ENCODE measurements around the gene EGFLAM. TPM values are rescaled to one million over a fixed set of nuclear protein-coding genes. Genes with fewer than 3 reads are reported as not detected.

Gene EGFLAM
- total RNA-seq, 1 donor from 2014 or later: 3.1 TPM

DNA sequence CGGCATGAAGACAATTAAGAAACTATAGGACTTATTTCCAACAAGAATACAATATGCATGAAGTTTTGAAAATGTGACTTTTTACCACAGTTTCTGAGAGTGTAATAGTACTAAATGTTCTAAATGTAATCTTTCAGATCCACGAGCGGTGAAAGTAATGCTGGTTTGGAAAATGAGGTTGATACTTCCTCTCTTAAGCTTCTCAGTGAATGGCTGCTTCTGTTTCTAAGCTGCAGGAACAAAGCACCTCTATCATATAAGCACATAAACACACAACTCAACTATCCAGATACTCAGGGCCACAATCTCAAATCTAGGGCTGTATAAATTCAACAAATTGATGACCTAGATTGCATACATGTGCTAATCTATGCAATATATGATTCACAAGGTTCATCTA, 219.8 kb downstream of the EGFLAM start:
- DNase-seq: no peak

DNA sequence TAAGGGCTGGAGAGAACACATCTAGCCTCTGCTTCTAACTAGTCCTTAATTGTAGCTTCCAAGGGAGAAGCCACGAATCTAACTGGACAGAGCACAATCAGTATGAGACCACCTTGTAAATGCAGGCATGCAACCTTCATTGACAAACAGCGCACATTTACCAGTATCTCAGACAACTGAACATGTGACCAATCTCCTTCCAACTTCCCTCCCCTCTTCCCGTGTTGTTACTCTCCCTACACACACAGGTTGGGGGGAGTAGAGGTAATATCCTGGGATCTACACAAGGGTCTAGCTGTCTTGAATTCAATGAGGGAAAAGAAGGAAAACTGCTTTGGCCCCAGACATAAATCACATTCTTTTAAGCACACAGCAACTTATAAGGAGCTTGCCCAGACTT, 220.5 kb downstream of the EGFLAM start:
- DNase-seq: no peak

DNA sequence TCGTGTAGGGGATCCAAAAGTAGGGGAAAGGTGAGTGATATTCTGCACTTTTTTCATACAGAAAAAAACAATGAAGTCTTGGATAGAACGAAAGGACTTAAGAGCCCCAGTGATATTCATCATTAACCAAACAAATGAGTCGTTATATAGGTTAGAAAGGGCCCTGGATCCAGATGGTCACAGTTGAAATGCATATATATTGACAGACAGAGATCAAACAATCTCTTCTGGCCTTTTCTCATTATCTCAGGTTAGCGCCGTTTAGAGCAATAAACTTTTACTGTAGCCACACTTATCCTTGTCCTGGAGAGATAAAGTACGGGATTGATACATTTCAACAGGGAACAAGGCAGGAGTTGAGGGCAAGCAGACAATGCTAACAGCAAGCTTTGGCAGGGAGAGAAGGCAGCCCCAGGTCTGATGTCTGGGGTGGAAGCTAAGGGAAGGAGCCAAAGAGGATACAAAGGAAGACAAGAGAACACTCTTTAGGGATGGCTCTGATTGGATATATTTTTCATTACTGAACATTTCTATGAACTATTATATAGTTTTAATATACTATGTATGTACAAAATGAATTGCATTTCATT, 221.1 kb downstream of the EGFLAM start:
- DNase-seq: no peak

DNA sequence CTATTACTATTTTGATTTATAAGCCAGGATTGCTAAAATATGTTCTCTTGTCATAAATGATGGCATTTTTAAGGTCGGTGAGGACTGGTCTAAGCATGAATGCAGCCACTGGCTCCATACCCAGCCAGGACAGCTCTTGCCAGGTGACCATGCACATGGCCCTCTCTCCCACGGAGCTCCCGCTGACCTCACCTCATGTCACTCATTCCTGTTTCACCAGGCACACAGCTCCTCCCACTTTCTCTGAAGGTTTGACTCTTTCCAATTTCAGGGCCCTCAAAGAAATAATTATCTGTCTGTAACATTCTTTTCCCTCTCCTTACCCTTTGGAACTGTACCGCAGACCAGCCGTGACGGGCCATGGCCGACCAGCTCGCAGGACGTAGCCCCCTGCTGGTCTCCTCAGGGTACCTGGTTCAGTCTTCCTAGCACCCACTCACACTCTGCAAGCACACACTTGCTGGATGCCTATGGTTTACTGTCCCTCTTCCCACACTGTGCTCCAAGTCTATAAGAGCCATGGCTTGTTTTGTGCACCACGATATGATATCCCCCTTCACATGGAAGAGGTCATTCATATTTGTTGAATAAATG, 225.5 kb downstream of the EGFLAM start:
- no peak for DNase-seq

DNA sequence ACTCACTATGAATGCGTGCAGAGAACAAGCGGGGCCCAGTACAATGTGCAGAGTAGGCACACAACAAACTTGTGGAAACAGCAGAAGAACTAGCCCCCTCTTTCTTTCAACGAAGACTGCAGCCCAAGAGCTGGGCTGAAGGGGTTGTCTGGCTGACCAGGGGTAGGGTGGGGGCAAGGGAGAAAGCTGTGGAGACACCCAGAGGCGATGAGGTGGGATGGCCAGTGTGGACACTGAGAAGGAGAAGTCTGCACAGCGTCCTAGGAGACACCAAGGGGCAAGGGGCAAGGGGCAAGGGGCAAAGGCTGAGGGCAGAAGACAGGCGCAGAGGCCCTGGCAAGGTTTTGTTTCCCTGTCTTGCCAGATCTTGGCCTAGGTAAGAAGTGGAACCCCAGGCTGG, 235.8 kb downstream of the EGFLAM start:
- DNase-seq: no peak

DNA sequence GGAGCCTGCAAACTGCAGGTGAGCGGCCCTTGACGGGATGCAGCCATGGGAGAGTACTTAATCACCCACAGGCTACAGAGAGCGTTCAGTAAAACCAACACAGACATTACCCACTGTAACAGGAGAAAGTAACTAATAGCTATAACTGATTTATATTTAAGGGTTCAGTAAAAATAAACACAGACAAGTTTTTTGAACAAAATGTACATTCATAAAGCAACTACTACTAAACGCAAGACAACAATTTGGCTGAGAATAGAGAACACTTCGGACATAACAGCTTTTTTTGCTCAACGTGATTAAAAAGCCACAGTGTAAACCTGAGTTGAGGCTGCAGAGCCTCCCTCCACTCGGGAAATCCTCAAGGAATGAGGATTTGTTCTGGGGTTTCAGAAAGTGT, 236.4 kb downstream of the EGFLAM start:
- no peak for DNase-seq

DNA sequence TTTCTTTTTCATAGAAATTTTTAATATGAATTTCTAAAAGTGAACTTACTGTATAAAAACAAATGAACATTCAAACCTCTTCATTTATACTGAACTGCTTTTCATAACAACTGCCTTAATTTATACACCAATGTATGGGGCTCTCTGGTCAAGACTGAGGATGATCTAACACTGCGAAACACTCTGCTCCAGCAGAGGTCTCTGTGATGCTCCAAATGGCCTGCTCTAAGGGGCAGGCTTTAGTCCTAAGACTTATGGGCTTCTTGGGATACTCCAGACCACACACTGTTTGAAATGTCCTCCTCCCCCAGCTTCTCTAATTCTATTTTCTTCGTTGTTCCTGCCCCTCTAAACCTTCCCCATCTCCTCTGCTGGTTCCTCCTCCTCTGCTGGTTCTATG, 239.6 kb downstream of the EGFLAM start:
- DNase-seq: no peak

DNA sequence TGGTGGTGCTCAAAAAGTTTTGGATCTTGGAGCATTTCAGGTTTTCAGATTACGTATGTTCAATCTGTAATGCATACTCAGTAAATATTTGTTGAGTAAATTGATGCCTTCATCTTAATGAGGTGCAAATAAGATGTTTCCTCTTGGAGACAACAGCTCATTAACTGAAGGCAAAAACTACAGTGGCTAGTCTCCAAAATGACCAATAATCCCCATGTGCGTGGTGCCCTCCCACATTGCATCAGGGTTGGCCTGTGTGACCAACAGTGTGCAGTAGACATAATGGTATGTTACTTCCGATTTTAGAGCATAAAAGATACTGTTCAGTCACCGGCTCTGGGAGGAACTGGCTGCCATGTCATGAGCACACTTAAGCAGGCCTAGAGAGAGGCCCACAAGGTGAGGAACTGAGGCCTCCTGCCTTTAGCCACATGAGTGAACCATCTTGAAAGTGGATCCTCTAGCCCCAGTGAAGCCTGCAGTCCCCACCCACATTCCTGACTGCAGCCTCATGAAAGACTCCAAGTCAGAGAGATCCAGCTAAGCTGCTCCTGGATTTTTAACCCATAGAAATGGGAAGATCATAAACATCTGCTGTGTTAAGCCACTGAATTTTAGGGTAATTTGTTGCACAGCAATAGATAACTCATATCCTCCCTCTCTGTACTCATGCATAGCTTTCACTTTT, 242.4 kb downstream of the EGFLAM start:
- no peak for DNase-seq

DNA sequence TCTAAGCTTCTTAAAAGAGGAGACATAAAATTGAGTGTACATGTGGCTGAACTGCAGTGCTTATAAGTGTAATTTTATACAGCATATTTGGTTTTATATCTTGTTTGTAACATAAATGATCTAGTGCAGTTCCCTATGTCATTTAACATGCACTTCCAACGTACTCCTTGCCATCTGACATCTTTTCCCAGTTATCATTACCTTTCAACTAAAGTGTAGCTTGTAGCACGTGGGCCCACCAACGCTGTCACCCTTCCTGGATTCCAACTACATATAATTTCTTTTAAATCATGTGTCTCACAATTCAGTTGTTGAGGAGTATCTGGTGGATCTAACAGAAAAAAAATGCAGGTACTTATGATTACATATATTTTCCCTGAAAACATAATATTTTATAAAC, 247.9 kb downstream of the EGFLAM start:
- DNase-seq: no peak

DNA sequence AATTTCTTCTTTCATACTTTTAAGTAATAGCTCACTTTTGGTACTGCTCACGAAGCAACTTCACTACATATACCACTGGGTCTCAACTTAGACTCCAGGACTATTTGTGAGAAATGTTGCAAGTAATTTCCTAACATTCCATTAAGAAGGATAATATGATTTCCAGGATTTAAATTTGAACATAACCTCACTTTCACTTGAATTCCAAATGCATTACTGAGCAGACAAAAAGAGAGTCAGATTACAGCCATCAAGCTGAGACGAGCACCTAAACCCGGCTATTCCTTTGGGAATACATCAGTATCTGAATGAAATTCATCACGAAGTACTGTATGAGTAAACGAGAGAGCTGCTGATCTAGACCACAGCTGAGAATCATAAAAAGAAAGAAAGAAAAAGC, 250.8 kb downstream of the EGFLAM start:
- no peak for DNase-seq

Small RNA genes lying within 50 kb of the gene (small RNA-seq; reads per million reads assigned to genes)
- gene AC091839.1: not detected

Measured in occipital lobe (tissue), 3 donors.